ENCODE results near the gene ADAM33. TPM values are rescaled to one million over a fixed set of nuclear protein-coding genes. Genes with fewer than 3 reads are reported as not detected.

ADAM33 gene
- total and polyA plus RNA-seq, 2 of the 8 experiments (the other 6 are each of a cell fraction or from before 2014, with no cell fraction given) = 4.2 to 6.0 TPM

DNA sequence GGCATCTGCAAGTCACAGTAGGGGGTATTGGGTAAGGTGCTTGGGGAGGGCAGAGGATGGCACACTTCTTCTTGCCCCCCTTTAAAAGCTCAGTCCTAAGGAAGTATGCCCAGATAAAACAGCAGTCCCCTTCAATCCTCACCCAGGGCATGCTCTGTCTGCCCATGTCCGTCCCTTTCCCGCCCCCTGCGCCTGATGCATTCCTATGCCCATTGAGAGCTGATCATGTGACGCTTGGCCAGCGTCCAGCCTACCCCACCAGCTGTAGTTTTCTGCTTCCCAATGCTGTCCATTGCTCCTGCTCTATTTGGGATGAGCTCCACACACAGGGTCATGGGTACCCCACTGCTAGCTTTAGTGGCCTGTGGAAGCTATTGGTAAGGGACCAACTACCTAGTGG is 22.3 kb upstream of the ADAM33 start:
- DNase-seq (ENCODE audit: low read depth in 1 of 2, low spot score in 2 of 2) = no peak

More for the DNA sequence above, 22.3 kb upstream of the ADAM33 start:
- H4K20me1 ChIP-seq (replicated peaks in 1 of 2; ENCODE audit: control insufficient read depth in 1 of 2, insufficient read depth in 2 of 2, low read length in 2 of 2) = no peaks in the 10 kb centered on the region
- H2BK20ac ChIP-seq (ENCODE audit: low read length) = no peak overlapping the region
- H3K4ac ChIP-seq (replicated peaks; ENCODE audit: insufficient read length, low read depth, low read length) = no peak overlapping the region
- no peaks in the 10 kb centered on the region for H3K79me1 ChIP-seq (ENCODE audit: low read depth, low read length)
- no peak overlapping the region for H2AFZ ChIP-seq (ENCODE audit: low read length)
- no peaks in the 10 kb centered on the region for H3K79me2 ChIP-seq (ENCODE audit: control insufficient read depth in 1 of 2, insufficient read depth in 2 of 2, low read length in 2 of 2)
- CTCF ChIA-PET (ENCODE audit: partially characterized antibody) = interaction anchor here (0.7 to 45.1 kb wide), 6 partner anchors 4 to 256 kb away, joined by 3 to 1432 read pairs (median 3); partner anchors contain the start of genes ADAM33 and SIGLEC1
- no peak overlapping the region for H2BK15ac ChIP-seq (ENCODE audit: low read length)
- no peak overlapping the region for H3K4me3 ChIP-seq (ENCODE audit: extremely low read depth in 1 of 4, insufficient read depth in 2 of 4, low read depth in 3 of 4, low read length in 4 of 4)
- H3K27ac ChIP-seq (ENCODE audit: low read depth, low read length) = no peak overlapping the region
- no peaks in the 10 kb centered on the region for H3K4me1 ChIP-seq (replicated peaks in 1 of 4; ENCODE audit: control insufficient read depth in 3 of 4, insufficient read depth in 4 of 4, low read length in 3 of 4)
- no peak overlapping the region for H2BK120ac ChIP-seq (replicated peaks; ENCODE audit: low read depth, low read length)
- no peaks in the 10 kb centered on the region; a peak in 1 of 7 replicates for H3K27me3 ChIP-seq (replicated peaks in 1 of 4; ENCODE audit: control insufficient read depth in 3 of 4, extremely low read depth in 1 of 4, insufficient read depth in 3 of 4, low read length in 3 of 4)
- FAIRE-seq = no peak
- no peak overlapping the region for H4K91ac ChIP-seq (replicated peaks; ENCODE audit: insufficient read length, low read length)
- no peak overlapping the region for H2AK5ac ChIP-seq (ENCODE audit: low read depth, low read length)
- POLR2A ChIA-PET (ENCODE audit: partially characterized antibody) = interaction anchor here (0.8 to 1.4 kb wide), 2 partner anchors 36 to 47 kb away, joined by 4 to 5 read pairs; no protein-coding TSS in a partner anchor
- no peak overlapping the region for H3K18ac ChIP-seq (ENCODE audit: extremely low read depth, low read length)
- no peak overlapping the region for H2BK12ac ChIP-seq (ENCODE audit: low read depth, low read length)
- WGBS, 2 experiments (ENCODE audit: extremely low coverage in 1 of 2, insufficient coverage in 1 of 2, insufficient read length in 1 of 2, insufficient replicate concordance in 2 of 2, low coverage in 1 of 2, low lambda C conversion rate in 2 of 2, missing lambda C conversion rate in 1 of 2) = 87% methylated on average over 5 of the region's 5 CpGs; no CpG with 5 or more reads in 1 of the 2 experiments
- no peak overlapping the region for H3K4me2 ChIP-seq (ENCODE audit: insufficient read depth in 1 of 2, low read depth in 2 of 2, low read length in 2 of 2)
- H3K23ac ChIP-seq (ENCODE audit: insufficient read length) = no peak overlapping the region
- H3K56ac ChIP-seq (replicated peaks; ENCODE audit: insufficient read length, low read depth, low read length) = no peak overlapping the region
- no peaks in the 10 kb centered on the region for H3K23me2 ChIP-seq (ENCODE audit: low read depth, low read length)
- no peak overlapping the region for H3K9ac ChIP-seq (replicated peaks in 1 of 4; ENCODE audit: extremely low read depth in 1 of 4, low read depth in 3 of 4, low read length in 3 of 4)
- no peaks in the 10 kb centered on the region for H3K9me3 ChIP-seq (ENCODE audit: insufficient read depth in 2 of 2, low read depth in 1 of 2, low read length in 1 of 2)
- H4K5ac ChIP-seq (ENCODE audit: insufficient read length, low read depth, low read length) = no peak overlapping the region
- H3K36me3 ChIP-seq (ENCODE audit: control insufficient read depth in 2 of 4, insufficient read depth in 4 of 4, low read length in 3 of 4) = no peaks in the 10 kb centered on the region
- no peak overlapping the region for H3K14ac ChIP-seq (ENCODE audit: insufficient read length)
- H2BK5ac ChIP-seq (ENCODE audit: low read depth, low read length) = no peak overlapping the region
- H4K8ac ChIP-seq (ENCODE audit: extremely low read depth, insufficient read depth, low read length) = 0 out of 2 replicates have a peak overlapping the region, but pooled peaks have one; percentile 25

Measured in H1 (cell line).